Sigmoid colon (tissue), 7 donors: ENCODE measurements around the gene SRGAP2B. TPM values are rescaled to one million over a fixed set of nuclear protein-coding genes. Genes with fewer than 3 reads are reported as not detected.
A peak's percentile ranks its signal among the peaks of the same experiment; 100 is the strongest.
"Not testable (repeated sequence)": the region's sequence is repeated elsewhere in the genome, so short reads cannot be mapped to it uniquely, and the experiment has no call there.

Experiments used
- DNase-seq: peaks from one replicate; pipeline ENCODE4 v3.0.0-alpha.2; 2019
- H3K27ac ChIP-seq, 4 donors: fragments of 200-600 bp; sonication (generic); one replicate each; pipeline ENCODE4 v1.5.1; 2016 to 2019; ENCODE audit warnings: mild to moderate bottlenecking in 1 of 4
- H3K27me3 ChIP-seq, 3 donors: fragments of 200-600 bp; sonication (generic); one replicate each; pipeline ENCODE4 v1.5.1; 2019; ENCODE audit warnings: mild to moderate bottlenecking in 1 of 3
- H3K36me3 ChIP-seq, 4 donors: fragments of 200-600 bp; sonication (generic); one replicate each; pipeline ENCODE4 v1.5.1; 2016 to 2019
- H3K4me1 ChIP-seq, 4 donors: fragments of 200-600 bp; sonication (generic); one replicate each; pipeline ENCODE4 v1.5.1; 2017 to 2019
- H3K4me3 ChIP-seq, 4 donors: fragments of 200-600 bp; sonication (generic); one replicate each; pipeline ENCODE4 v1.5.1; 2017 to 2019; ENCODE audit warnings: mild to moderate bottlenecking in 2 of 4, moderate library complexity in 1 of 4
- H3K9me3 ChIP-seq, 4 donors: fragments of 200-600 bp in 3 of 4; sonication (generic) in 3 of 4; one replicate each; pipeline versions ENCODE4 v1.5.1 to v1.6.1; 2013 to 2019
- whole genome bisulfite sequencing, 2 donors: extraction: QIAGEN DNeasy Blood & Tissue Kit; methylation state at CpG; one replicate each; pipeline ENCODE4 v1.1.7; 2013; 5-methylcytosine and 5-hydroxymethylcytosine counted together
- intact Hi-C: fragments of 100-400 bp; cut with DNase I; formaldehyde crosslinking; loops from one replicate; pipeline ENCODE4 v1.15.1; 2023
- polyA plus RNA-seq, 3 donors: library from polyadenylated mRNA; stranded (reverse); fragments of 200-250 nt; gene quantifications; one replicate each; pipeline ENCODE4 v1.2.3, GENCODE V29; 2013
- total RNA-seq, 4 donors: library from RNA; depleted of rRNA; stranded (reverse); fragments of >200 nt; gene quantifications; one replicate each; pipeline ENCODE4 v1.1.0, GENCODE V29; 2016
- donor health status: healthy with polysubstance abuse.
- donor health status: Bipolar disorder and iron deficiency.
- donor health status: healthy.

SRGAP2B gene
- total RNA-seq (10 to 100 TPM; 11.8 to 13.8 (median 13.4) TPM), polyA plus RNA-seq (1 to 10 TPM; 1.2 to 5.8 (median 3.6) TPM)

DNA sequence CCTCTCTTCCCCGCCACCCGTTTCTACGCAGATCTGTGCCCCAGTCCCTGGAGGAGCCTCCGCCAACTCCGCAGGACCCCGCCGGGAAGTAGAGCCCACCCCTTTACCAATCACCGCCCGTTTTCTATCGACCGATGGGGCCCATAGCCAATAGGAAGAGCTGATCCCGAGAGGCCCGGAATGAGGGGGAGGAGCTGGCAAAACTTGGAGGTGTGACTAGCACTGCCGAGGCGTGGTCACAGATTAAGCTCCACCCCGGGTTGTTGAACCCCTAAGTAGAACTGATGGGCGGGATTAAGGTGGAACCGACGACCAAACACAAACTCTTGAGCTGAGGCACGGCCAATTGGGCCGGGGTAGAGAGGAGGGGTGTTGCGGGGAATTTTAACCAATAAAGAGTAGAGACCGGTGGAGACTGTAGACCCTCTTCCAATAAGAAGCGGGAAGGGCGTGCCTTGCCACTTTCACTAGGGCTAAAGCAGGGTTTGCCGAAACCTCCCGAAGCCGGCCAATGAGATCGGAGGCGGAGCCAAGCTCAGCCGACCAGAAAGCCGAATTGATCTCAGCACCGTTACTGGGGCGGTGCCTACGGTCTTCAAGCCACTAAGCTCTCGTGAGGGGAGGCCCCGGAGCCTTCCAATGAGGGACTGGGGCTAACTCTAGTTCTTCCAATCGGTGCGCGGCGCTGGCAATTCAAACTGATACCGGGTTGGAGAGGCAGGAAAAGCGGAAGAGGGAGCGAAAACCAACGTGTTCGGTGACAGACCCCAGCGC lies at the start of gene SRGAP2B, which contains the start of gene FAM72D:
Gene SRGAP2B, minus strand, starts transcription at position 45 of the 774 bp plus-strand sequence. CDS start 2,427 bp downstream, outside the sequence.
Gene FAM72D, plus strand, starts transcription at position 691 of the 774 bp plus-strand sequence. CDS start 874 bp downstream, outside the sequence.
- Histone ChIP-seq H3K4me3 (peak within 1 kb of the TSS; percentile 25 to 42 (median 36)), H3K27ac (peak within 1 kb of the TSS; percentile 59 to 74 (median 70))
- DNase-seq, H3K36me3 ChIP-seq, H3K9me3 ChIP-seq, H3K27me3 ChIP-seq, H3K4me1 ChIP-seq, intact Hi-C loops: not testable (repeated sequence)
- no CpG with 5 or more reads among the region's 47 CpGs for WGBS, 2 donors

DNA sequence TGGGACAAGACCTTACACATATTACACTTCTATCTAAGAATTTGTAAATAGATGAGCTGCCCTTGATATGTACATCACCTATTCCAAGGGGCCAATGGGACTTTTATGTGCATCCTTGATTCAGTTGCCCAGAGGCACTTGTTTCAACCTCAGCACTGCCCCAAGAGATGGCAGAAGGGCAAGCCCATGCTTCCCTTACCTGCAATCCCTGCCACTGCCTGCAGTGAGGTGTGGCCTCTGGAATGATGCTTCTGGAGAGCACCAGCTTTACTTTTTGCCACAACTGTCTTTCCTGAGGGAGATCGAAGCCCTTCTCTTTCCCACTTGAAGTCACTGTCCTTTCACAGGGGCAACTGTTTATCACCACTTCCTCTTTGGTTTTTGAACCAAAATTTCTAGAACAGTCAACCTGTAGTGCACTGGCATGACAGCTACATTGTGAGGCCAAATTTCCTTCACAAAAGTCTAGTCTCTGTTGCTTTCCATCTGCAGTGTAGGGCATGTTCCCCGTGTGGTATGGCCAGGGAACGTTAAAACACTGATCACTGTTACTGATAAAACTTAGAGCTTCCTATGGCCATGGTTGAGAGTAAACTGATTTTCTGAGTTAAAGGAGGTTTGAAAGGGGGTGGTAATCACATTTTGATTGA lies 49.3 kb upstream of the SRGAP2B start:
- 23 to 85% methylated on average over 1 of the region's 3 CpGs for WGBS, 2 donors

DNA sequence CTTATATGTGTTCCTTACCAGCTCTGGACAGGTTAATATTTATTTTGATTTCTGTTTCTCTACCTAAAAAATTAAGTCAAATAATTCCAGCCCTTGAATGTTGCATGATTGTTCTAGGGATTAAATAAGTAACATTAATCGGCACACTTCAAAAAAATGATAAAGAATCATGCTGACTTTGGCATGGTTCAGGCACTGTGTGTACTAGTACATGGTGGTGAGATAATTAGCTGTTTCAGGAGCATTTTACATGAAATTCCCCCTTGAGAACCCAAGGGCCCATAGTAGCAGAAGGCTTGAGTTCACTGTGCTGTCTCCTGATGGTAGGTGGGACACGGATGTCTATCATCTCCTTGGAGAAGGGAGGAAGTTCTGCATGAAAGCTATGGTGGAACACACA lies 45.4 kb upstream of the SRGAP2B start:
- H3K27ac ChIP-seq, H3K4me1 ChIP-seq, intact Hi-C loops, H3K36me3 ChIP-seq, H3K27me3 ChIP-seq, DNase-seq, H3K9me3 ChIP-seq, H3K4me3 ChIP-seq: not testable (repeated sequence)
- WGBS, 2 donors: 100% methylated on average over 1 of the region's 2 CpGs

More for the DNA sequence above, 49.3 kb upstream of the SRGAP2B start:
- H3K27me3 ChIP-seq, H3K4me3 ChIP-seq, intact Hi-C loops, H3K27ac ChIP-seq, H3K9me3 ChIP-seq, DNase-seq, H3K4me1 ChIP-seq, H3K36me3 ChIP-seq: not testable (repeated sequence)

DNA sequence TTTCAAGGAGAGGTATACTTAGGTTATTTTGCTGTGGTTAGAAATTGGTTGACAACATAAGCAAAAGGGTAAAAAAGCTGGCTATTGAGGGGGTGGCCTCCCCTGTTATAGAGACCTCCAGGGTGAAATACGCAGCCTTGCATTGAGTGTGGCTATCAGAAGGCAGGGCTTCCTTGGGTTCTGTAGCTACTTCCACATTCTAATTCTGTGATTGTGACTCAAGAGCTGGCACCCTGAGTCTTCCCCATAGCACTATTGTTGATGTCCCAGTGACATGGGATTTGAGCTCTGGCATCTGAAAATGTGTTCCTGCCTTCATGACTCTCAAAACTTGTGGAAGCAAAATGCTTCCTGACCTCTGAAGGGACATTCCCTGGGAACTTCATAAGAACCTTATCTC lies 39.3 kb upstream of the SRGAP2B start:
- H3K36me3 ChIP-seq, H3K4me1 ChIP-seq, H3K27me3 ChIP-seq, H3K9me3 ChIP-seq, H3K27ac ChIP-seq, intact Hi-C loops, H3K4me3 ChIP-seq, DNase-seq: not testable (repeated sequence)
- no CpG with 5 or more reads among the region's 1 CpG for WGBS, 2 donors

DNA sequence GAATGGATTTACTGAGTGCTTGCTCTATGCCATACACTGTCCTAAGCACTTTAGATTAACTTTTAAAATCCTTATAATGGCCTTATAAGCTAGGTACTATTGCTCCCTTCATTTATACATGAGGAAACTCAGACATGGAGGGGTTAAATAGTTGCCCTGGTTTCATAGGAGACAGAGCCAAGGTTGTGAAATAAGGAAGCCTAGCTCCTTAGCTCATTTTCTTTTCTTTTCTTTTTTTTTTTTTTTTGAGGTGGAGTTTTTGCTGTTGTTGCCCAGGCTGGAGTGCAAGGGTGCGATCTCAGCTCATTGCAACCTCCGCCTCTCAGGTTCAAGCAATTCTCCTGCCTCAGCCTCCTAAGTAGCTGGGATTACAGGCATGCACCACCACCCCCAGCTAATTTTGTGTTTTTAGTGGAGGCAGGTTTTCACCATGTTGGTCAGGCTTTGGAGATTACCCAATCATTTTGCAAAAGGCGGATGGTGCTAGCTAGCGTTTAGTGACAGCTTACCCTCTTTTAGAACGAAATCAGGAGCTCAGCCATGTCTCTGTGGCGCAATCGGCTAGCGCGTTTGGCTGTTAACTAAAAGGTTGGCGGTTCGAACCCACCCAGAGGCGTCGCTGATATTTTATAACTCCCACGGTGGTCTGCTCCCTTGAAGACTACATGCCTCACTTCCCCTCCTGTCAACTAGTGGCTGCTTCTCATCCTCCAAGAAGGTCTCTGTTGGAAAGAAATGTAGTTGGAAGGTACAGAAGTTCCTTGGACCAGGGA lies 33.8 kb upstream of the SRGAP2B start:
- intact Hi-C loops, H3K9me3 ChIP-seq, H3K36me3 ChIP-seq, H3K27ac ChIP-seq, H3K27me3 ChIP-seq, H3K4me1 ChIP-seq, H3K4me3 ChIP-seq: not testable (repeated sequence)
- peak; percentile 28 for DNase-seq
- WGBS, 2 donors: 61 to 67% methylated on average over 12 to 13 of the region's 14 CpGs

DNA sequence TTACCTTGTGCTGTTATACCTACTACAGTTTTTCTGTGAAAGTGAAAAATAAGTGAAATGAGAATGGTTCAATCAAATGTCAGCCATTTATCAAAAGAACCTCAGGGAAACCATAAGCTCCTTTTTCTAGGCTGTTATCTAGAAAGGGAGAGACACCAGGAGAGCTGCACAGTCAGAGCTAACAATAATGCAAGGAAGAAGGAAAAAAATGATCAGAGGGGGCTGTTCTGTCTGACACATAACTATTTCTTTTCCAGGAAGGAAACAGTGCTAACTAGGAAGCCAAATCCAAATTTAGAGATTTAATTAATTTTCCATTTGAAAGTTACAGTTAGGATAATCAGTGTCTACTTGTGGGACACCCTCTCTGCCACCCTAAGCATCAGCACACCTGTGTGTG lies 32.0 kb upstream of the SRGAP2B start:
- H3K9me3 ChIP-seq, DNase-seq, H3K36me3 ChIP-seq, H3K27me3 ChIP-seq, H3K4me1 ChIP-seq, intact Hi-C loops, H3K4me3 ChIP-seq, H3K27ac ChIP-seq: not testable (repeated sequence)

DNA sequence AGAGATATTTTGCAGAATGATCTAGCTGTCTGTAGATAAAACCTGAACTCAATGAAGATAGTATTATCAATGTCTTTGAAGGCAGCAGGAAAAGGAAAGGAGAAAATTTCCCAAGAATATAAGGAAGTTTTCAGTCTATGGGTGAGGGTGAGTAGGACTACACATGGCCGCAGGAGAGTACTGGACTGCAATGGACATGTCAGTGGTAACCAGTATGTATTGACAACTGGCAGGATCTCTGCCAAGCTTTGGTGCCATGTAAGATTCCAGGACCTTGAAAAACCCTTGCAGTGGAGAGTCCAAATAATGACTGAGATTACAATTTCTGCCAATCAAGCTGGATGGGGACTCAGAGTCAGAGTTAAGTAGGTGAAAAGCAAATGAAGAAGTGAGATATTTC lies 30.0 kb upstream of the SRGAP2B start:
- WGBS, 2 donors: no CpG with 5 or more reads among the region's 1 CpG

DNA sequence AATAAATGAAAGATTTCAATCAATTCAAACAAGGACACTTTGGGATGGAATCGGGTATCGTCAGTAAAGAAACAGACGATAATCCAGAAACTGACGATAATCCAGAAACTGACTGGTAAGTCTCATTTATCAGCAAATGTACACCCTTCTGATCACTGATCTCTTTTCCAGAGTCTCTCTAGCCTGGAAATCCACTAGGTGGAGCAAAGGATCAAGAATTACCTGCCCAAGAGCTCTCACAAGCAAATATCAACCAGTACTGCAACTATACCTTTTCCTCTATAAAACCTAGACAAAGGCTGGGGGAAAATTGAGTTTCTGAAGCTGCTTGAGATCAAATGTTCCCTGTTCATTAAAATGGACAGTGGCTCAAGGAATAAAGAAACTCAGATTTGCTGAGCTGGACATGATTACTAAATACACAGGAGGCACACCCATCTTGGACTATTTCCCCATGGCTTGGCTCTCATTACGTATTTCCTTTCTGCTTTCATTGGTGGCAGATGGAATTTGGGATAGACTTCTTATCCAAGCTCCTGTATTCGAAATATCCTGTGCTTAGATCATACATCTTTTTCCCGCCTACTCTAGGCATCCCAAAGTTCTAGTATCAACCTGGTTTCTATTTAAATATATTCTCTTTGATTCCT lies 29.0 kb upstream of the SRGAP2B start:
- H3K4me3 ChIP-seq, intact Hi-C loops, H3K9me3 ChIP-seq, H3K36me3 ChIP-seq, DNase-seq, H3K27me3 ChIP-seq, H3K4me1 ChIP-seq, H3K27ac ChIP-seq: not testable (repeated sequence)
- no CpG with 5 or more reads among the region's 7 CpGs for WGBS, 2 donors

More for the DNA sequence above, 30.0 kb upstream of the SRGAP2B start:
- DNase-seq, H3K36me3 ChIP-seq, H3K27ac ChIP-seq, intact Hi-C loops, H3K9me3 ChIP-seq, H3K27me3 ChIP-seq, H3K4me1 ChIP-seq, H3K4me3 ChIP-seq: not testable (repeated sequence)

DNA sequence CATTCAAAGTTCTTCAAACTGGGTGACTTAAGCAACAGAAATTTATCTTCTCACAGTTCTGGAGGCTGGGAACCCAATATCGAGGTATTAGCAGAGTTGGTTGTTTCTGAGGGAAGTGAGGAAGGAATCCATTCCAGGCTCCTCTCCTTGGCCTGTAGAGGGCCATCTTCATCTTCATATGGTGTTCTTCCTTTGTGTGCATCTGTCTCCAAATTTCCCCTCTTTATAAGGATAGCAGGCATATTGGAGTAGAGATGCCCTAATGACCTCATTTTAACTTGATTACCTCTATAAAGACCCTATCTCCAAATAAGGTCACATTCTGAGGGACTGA lies 27.9 kb upstream of the SRGAP2B start:
- H3K27me3 ChIP-seq, H3K9me3 ChIP-seq, DNase-seq, H3K27ac ChIP-seq, H3K4me3 ChIP-seq, H3K4me1 ChIP-seq, H3K36me3 ChIP-seq, intact Hi-C loops: not testable (repeated sequence)
- WGBS, 2 donors: no CpG with 5 or more reads among the region's 1 CpG

DNA sequence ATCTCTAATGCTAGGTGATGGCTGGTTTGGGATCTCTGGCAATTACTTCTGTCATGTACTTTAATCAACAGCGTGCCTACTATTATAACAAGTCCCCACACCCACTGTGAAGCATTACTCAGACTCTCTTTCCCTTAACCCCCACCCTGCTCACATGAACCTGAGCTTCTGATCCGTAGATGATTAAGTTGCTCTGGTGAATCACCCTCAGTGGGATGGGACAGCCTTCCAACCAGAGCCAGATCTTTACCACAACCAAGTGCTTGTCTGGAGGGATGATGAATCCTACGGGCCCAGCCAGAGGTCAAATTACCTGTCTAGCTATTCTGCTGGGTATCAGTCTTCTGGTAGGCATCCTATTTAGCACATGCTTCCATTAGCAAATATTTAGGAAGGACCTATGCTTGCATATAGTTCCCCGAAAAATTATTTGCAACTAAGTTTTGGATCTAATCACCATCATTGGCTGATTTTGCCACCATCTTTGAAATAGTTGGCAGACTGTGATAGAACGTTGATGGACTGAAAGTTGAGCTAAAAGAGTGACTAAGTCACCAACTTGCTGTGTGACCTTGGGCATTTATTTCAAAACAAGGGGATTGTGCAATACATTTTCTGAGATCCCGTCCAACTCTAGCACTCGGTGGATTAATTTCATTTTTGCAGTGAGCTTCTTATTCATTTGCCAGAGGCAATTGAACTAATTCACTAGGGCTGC lies 27.4 kb upstream of the SRGAP2B start:
- intact Hi-C loops, H3K9me3 ChIP-seq, H3K4me1 ChIP-seq, H3K27me3 ChIP-seq, H3K27ac ChIP-seq, H3K4me3 ChIP-seq, DNase-seq, H3K36me3 ChIP-seq: not testable (repeated sequence)
- no CpG with 5 or more reads among the region's 7 CpGs for WGBS, 2 donors

DNA sequence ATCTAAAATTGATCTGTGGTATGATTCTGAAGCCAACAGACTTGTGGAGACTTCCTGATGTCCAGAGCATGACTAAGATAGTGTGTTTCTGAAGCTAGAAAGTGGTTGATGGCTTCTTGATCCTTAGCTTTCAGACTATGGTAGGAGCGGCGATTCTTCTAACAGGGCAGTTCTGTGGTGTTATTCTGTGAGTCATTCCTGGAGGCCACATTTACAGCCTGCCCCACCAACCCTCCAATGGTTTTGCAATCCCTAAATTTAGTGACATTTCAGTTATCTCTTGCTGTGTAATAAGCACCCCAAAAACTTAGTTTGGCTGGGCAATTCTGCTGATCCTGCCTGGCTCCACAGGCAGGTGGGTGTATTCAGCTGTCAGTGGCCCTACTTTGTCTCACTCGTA lies 24.7 kb upstream of the SRGAP2B start:
- H3K9me3 ChIP-seq, H3K27ac ChIP-seq, H3K4me1 ChIP-seq, intact Hi-C loops, H3K27me3 ChIP-seq, DNase-seq, H3K36me3 ChIP-seq, H3K4me3 ChIP-seq: not testable (repeated sequence)
- no CpG with 5 or more reads among the region's 3 CpGs for WGBS, 2 donors
